SKM-1 treated with dmso at 0.1 percent for 144 hours (cell line): ENCODE measurements around the gene ACSS2.

ENCODE experiments used
- DNase-seq: peaks from one replicate; lab custom pipeline; 2025; ENCODE audit not compliant: unreplicated experiment; lab: John Stamatoyannopoulos, UW

Gene ACSS2

DNA sequence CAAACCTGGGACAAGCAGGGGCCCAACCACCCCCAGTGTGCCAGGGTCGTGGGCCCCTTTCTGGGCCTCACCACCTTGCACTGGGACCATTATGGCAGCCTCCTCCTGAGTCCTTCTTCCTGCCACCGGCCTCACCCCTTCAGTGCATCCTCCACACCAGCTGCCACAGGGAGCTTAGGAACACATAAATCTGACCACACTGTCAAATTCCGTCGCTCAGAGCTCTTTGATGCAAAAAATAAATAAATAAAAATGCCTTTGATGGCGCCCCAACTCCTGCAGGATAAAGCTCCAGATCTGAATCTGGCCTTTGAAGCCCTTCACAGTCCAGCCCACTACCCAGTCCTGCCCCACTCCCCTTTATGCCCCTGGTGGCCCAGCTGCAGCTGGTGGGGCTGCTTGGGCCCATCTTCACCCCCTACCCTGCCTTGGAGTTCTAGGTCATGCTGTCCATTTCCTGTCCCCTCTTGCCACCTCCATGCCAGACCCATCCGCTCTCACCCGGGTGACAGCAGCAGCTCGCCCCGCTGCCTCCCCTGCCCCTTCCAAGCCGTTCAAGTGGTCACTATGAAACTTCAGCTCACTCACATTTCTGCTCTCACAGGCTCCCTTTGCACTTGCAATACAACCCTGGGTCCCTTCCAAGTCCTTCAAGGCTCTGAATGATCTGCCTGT is 95.3 kb downstream of the ACSS2 start:
- no peak for DNase-seq

DNA sequence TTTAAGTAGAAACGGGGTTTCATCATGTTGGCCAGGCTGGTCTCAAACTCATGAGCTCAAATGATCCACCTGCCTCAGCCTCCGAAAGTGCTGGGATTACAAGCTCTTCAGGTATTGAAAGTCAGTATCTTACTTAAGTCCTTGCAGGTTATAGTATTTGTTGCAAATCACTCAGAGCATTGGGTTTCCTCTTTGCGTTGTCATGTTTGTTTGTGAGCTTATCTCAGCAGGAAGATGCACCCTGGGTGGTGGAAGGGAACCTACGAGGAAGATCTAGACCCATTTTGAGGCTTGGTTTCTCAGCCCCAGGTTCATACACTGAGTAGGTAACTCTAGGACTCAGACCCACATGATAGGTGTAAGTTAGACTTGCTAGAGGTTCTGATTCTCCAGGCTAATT is 97.8 kb downstream of the ACSS2 start:
- no peak for DNase-seq

DNA sequence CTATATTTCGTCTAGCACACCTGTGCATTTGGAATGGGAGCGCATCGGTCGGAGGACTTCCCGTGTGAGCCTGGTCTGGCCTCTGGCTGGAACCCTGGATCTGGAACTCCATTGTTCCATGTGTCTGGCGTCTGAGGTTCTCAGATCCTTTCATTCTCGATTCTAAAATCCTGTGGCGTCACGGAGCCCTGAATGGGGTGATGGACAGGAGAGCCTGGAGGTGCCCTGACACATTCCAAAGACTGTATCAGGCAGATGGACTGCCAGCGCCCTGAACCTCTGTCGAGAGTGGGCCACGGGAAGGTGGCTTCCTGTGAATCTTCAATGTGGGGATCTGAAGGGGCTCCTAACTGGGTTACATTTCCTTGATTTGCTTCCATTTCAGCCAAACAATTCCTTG is 99.9 kb downstream of the ACSS2 start:
- no peak for DNase-seq
